ENCODE results near the gene GASK1A.
A peak's percentile ranks its signal among the peaks of the same experiment; 100 is the strongest.

GASK1A gene

GRCh38 chr3:43104660-43105595 lies 125.8 kb downstream of the GASK1A start:
- H3K27me3 Mint-ChIP-seq (ENCODE audit: low read depth, poor library complexity): peaks cover 41% of the 10 kb centered on the region
- no peaks in the 10 kb centered on the region for H3K36me3 Mint-ChIP-seq (ENCODE audit: low read depth)
- TF ChIP-seq CTCF (IDR thresholded peaks at IDR 0.05): no peak
- H3K27ac Mint-ChIP-seq: no peak overlapping the region
- peak overlapping the region; percentile 77 for H3K4me3 Mint-ChIP-seq
- no peaks in the 10 kb centered on the region for H3K9me3 Mint-ChIP-seq
- no peak for DNase-seq
- H3K4me1 Mint-ChIP-seq: peaks cover 17% of the 10 kb centered on the region

GRCh38 chr3:43105596-43106292 lies 126.6 kb downstream of the GASK1A start, which contains the start of gene POMGNT2:
Gene POMGNT2 (minus strand): TSS chr3:43106079. CDS start chr3:43081431, 24,648 bp downstream.
- Mint-ChIP-seq H3K27me3 (ENCODE audit: low read depth, poor library complexity) (peaks cover 43% of the 10 kb centered on the region), H3K4me3 (peak within 1 kb of the TSS; percentile 77), H3K4me1 (peaks cover 17% of the 10 kb centered on the region), H3K36me3 (ENCODE audit: low read depth) (no peaks in the 10 kb centered on the region), H3K9me3 (no peaks in the 10 kb centered on the region), H3K27ac (no peak within 1 kb of the TSS)
- TF ChIP-seq CTCF (IDR thresholded peaks at IDR 0.05): no peak
- DNase-seq: peak; percentile 95

GRCh38 chr3:43106293-43106628 lies 127.2 kb downstream of the GASK1A start:
- H3K36me3 Mint-ChIP-seq (ENCODE audit: low read depth): no peaks in the 10 kb centered on the region
- H3K27ac Mint-ChIP-seq: no peak overlapping the region
- TF ChIP-seq CTCF (IDR thresholded peaks at IDR 0.05): no peak
- H3K4me1 Mint-ChIP-seq: peaks cover 17% of the 10 kb centered on the region
- peak overlapping the region; percentile 77 for H3K4me3 Mint-ChIP-seq
- DNase-seq: no peak
- no peaks in the 10 kb centered on the region for H3K9me3 Mint-ChIP-seq
- H3K27me3 Mint-ChIP-seq (ENCODE audit: low read depth, poor library complexity): peaks cover 43% of the 10 kb centered on the region

All from nephron progenitor cell (in vitro differentiated cells).